Measurements from ENCODE around the gene PIP5K1B. TPM values are rescaled to one million over a fixed set of nuclear protein-coding genes. Genes with fewer than 3 reads are reported as not detected.

The PIP5K1B gene
- total RNA-seq, 1 experiment from 2014 or later = not detected

DNA sequence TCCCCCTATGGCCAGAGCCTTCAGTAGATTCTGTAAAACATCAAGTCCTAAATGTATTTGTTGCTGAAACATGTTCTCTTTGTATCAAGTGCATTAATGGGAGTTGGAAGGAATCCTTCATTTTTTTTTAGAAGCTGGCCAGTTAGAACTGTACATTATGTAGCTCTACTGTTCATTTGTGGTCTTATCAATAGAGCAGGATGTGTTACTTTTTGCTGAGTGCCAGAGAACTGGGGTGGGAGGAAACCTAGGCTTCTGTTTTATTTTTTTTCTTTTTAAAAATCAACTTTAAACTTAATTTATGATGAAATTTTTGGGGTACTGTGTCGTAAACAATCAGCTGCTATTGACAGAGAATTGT lies 5.1 kb downstream of the PIP5K1B start:
- Histone ChIP-seq H3K9me2 (replicated peaks; ENCODE audit: insufficient read depth, low read length) (no peaks in the 10 kb centered on the region), H3K4me3 (ENCODE audit: low read length) (no peak overlapping the region), H2AFZ (ENCODE audit: low read length) (no peak overlapping the region), H3K27ac (ENCODE audit: low read length) (no peak overlapping the region), H3K79me2 (ENCODE audit: low read length) (no peaks in the 10 kb centered on the region), H3K27me3 (ENCODE audit: low read length) (no peaks in the 10 kb centered on the region; the same call in 1 of the 2 replicates), H3K4me1 (ENCODE audit: low read length) (peaks cover 13% of the 10 kb centered on the region), H3K9me3 (ENCODE audit: low read length) (no peaks in the 10 kb centered on the region), H4K20me1 (ENCODE audit: insufficient read depth, low read depth, low read length) (no peaks in the 10 kb centered on the region; the same call in 1 of the 2 replicates), H3K4me2 (ENCODE audit: low read depth, low read length, poor library complexity, severe bottlenecking) (no peak overlapping the region), H3K36me3 (ENCODE audit: insufficient read depth, low read length) (no peaks in the 10 kb centered on the region), H3K9ac (ENCODE audit: low read length) (no peak overlapping the region)
- no peak for DNase-seq

DNA sequence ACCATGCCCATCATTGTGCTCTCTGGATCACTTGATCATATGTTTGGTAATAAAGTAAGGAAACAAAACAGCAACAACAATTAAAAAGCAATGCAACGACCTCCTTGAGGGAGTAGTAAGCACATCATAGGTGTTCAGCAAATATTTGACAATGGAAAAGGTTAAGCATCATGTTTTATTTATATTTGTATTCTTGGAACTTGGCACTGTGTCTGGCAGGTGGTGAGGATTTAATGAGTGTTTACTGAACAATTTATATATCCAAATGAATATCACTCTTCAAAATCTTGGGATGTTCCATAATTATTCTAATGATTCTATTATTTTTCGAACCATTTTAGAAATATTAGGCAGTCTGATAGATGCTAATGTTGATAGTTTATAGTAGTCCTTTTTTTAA lies 6.2 kb downstream of the PIP5K1B start:
- no peaks in the 10 kb centered on the region for H3K27me3 ChIP-seq (ENCODE audit: low read length)
- H3K4me3 ChIP-seq (ENCODE audit: low read length) = no peak overlapping the region
- H3K79me2 ChIP-seq (ENCODE audit: low read length) = no peaks in the 10 kb centered on the region
- H3K4me1 ChIP-seq (ENCODE audit: low read length) = peaks cover 6% of the 10 kb centered on the region; the same call in 1 of the 2 replicates
- no peaks in the 10 kb centered on the region for H3K36me3 ChIP-seq (ENCODE audit: insufficient read depth, low read length)
- DNase-seq = no peak
- H3K27ac ChIP-seq (ENCODE audit: low read length) = no peak overlapping the region
- no peak overlapping the region for H2AFZ ChIP-seq (ENCODE audit: low read length)
- H4K20me1 ChIP-seq (ENCODE audit: insufficient read depth, low read depth, low read length) = no peaks in the 10 kb centered on the region; the same call in 1 of the 2 replicates
- H3K9me3 ChIP-seq (ENCODE audit: low read length) = no peaks in the 10 kb centered on the region
- no peaks in the 10 kb centered on the region for H3K9me2 ChIP-seq (replicated peaks; ENCODE audit: insufficient read depth, low read length)
- H3K9ac ChIP-seq (ENCODE audit: low read length) = no peak overlapping the region
- no peak overlapping the region for H3K4me2 ChIP-seq (ENCODE audit: low read depth, low read length, poor library complexity, severe bottlenecking)

DNA sequence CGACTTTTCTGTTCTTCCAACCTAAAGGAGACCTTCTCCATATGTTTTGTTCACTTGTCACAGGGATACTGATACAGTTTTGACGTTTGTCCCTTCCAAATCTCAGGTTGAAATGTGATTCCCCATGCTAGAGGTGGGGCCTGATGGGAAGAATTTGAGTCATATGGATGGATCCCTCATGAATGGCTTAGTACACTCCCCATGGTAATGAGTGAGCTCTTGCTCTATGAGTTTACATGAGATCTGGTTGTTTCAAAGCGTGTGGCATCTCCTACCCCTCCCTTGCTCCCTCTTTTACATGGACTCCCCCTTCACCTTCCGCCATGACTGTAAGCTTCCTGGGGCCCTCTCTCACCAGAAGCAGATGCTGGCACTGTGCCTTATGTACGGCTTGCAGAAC lies 6.9 kb downstream of the PIP5K1B start:
- no peak overlapping the region for H3K27ac ChIP-seq (ENCODE audit: low read length)
- H3K79me2 ChIP-seq (ENCODE audit: low read length) = no peaks in the 10 kb centered on the region
- no peak overlapping the region for H3K9ac ChIP-seq (ENCODE audit: low read length)
- H3K4me1 ChIP-seq (ENCODE audit: low read length) = no peaks in the 10 kb centered on the region
- no peak for DNase-seq
- no peak overlapping the region for H3K4me2 ChIP-seq (ENCODE audit: low read depth, low read length, poor library complexity, severe bottlenecking)
- H3K36me3 ChIP-seq (ENCODE audit: insufficient read depth, low read length) = no peaks in the 10 kb centered on the region
- no peaks in the 10 kb centered on the region for H3K27me3 ChIP-seq (ENCODE audit: low read length)
- no peak overlapping the region for H2AFZ ChIP-seq (ENCODE audit: low read length)
- no peak overlapping the region for H3K4me3 ChIP-seq (ENCODE audit: low read length)
- H4K20me1 ChIP-seq (ENCODE audit: insufficient read depth, low read depth, low read length) = no peaks in the 10 kb centered on the region; the same call in 1 of the 2 replicates
- no peaks in the 10 kb centered on the region for H3K9me2 ChIP-seq (replicated peaks; ENCODE audit: insufficient read depth, low read length)
- no peaks in the 10 kb centered on the region for H3K9me3 ChIP-seq (ENCODE audit: low read length)

DNA sequence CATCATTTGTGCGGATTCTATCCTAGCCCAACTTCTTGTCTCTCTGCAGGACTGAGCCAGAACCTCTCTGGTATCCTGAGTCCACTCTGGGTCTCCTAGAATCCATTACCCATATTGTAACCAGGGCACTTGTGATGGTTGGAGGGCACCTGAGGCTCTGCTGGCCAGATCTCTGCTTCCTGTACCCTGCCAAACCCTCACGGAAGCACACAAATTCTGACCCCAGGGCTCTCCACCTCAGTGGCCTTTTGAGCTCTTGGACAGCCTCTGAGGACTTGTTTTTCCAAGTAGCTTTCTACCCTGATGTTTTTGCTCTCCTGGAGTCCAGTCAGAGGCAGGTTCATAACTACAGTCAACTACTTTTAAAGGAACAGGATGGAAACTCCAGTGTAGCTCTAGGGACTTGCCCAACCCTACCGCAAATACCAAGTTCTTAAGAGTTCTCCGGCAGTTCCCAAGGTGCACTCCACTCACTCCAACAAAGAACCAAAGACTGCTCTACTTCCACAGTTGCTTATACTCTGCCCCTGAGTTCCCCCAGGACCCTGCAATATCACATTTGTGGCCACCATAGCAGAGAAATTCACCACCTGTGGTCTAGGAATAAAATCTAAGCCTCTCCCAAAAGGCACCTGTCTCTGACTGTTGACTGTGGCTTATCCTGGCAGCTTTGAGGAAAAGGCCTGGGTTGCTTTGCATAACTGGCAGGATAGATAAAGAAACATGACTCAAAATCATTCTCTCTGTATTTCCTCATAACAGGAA lies 9.6 kb downstream of the PIP5K1B start:
- Histone ChIP-seq H3K27ac (ENCODE audit: low read length) (no peak overlapping the region), H3K9ac (ENCODE audit: low read length) (no peak overlapping the region), H2AFZ (ENCODE audit: low read length) (no peak overlapping the region), H3K4me1 (ENCODE audit: low read length) (no peaks in the 10 kb centered on the region), H3K36me3 (ENCODE audit: insufficient read depth, low read length) (no peaks in the 10 kb centered on the region), H3K4me3 (ENCODE audit: low read length) (no peak overlapping the region), H4K20me1 (ENCODE audit: insufficient read depth, low read depth, low read length) (no peaks in the 10 kb centered on the region), H3K79me2 (ENCODE audit: low read length) (no peaks in the 10 kb centered on the region), H3K4me2 (ENCODE audit: low read depth, low read length, poor library complexity, severe bottlenecking) (no peak overlapping the region), H3K9me3 (ENCODE audit: low read length) (no peaks in the 10 kb centered on the region), H3K27me3 (ENCODE audit: low read length) (no peaks in the 10 kb centered on the region), H3K9me2 (replicated peaks; ENCODE audit: insufficient read depth, low read length) (no peaks in the 10 kb centered on the region)
- no peak for DNase-seq

DNA sequence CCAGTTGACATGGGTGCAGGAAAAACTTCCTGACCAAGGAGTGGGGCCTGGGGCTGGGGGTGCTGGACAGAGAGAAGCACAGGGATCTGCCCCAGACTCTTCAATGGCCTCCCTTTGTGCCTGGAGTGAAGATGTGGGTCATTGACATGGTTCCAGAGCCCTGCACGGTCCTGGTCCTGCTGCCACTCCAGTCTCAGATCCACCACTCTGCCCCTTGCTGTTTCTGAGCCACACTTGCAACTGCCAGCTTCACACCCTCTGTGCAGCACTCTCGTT lies 10.1 kb downstream of the PIP5K1B start:
- DNase-seq = no peak
- no peaks in the 10 kb centered on the region for H3K79me2 ChIP-seq (ENCODE audit: low read length)
- H2AFZ ChIP-seq (ENCODE audit: low read length) = no peak overlapping the region

DNA sequence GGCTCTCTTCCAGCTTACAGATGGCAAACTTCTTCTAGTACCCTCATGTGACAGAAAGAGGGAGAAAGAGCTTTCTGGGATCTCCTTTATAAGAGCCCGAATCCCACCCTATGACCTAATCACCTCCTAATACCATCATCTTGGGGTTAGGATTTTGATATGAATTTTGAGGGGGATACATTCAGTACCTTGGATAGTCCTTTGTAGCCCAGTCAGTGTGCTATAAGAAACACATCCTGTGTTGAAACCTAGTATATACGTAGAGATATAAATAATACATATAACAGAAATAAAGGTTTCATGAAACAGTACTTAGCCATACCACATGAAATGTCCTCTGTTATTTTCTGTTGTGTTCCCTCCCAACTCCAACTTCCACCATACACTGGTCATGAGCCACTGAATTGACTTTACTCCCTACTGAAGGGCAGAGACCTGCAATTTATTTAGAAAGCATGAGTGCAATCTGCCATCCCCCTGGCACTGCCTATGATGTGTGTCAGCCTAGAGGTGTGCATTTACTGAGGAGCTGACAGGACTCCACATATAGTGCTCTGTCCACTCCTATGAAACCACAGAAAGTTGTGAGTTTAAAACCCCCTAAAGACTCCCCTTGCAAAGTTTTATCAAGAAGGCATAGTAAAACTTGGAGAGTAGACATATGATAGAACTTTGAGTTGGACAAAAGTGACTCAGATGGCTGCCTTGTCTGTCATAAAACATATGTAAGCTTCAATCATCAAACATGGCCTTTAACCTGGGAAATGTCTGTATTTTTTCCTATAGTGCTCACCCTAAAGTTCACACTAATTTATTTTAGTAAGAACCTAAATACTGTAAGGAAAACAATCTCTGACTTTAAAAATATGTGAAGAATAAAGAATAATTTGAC lies 12.8 kb downstream of the PIP5K1B start:
- Histone ChIP-seq H3K9ac (ENCODE audit: low read length) (no peak overlapping the region), H3K4me2 (ENCODE audit: low read depth, low read length, poor library complexity, severe bottlenecking) (no peak overlapping the region), H3K9me3 (ENCODE audit: low read length) (no peaks in the 10 kb centered on the region), H4K20me1 (ENCODE audit: insufficient read depth, low read depth, low read length) (no peaks in the 10 kb centered on the region), H3K27me3 (ENCODE audit: low read length) (no peaks in the 10 kb centered on the region), H3K27ac (ENCODE audit: low read length) (no peak overlapping the region), H3K9me2 (replicated peaks; ENCODE audit: insufficient read depth, low read length) (no peaks in the 10 kb centered on the region), H3K4me3 (ENCODE audit: low read length) (no peak overlapping the region), H2AFZ (ENCODE audit: low read length) (no peak overlapping the region), H3K36me3 (ENCODE audit: insufficient read depth, low read length) (no peaks in the 10 kb centered on the region), H3K79me2 (ENCODE audit: low read length) (no peaks in the 10 kb centered on the region), H3K4me1 (ENCODE audit: low read length) (no peaks in the 10 kb centered on the region)
- no peak for DNase-seq

More for the DNA sequence above, 10.1 kb downstream of the PIP5K1B start:
- Histone ChIP-seq H3K4me2 (ENCODE audit: low read depth, low read length, poor library complexity, severe bottlenecking) (no peak overlapping the region), H3K4me1 (ENCODE audit: low read length) (no peaks in the 10 kb centered on the region), H3K27ac (ENCODE audit: low read length) (no peak overlapping the region), H3K9me3 (ENCODE audit: low read length) (no peaks in the 10 kb centered on the region), H3K36me3 (ENCODE audit: insufficient read depth, low read length) (no peaks in the 10 kb centered on the region), H4K20me1 (ENCODE audit: insufficient read depth, low read depth, low read length) (no peaks in the 10 kb centered on the region), H3K27me3 (ENCODE audit: low read length) (no peaks in the 10 kb centered on the region), H3K9ac (ENCODE audit: low read length) (no peak overlapping the region), H3K9me2 (replicated peaks; ENCODE audit: insufficient read depth, low read length) (no peaks in the 10 kb centered on the region), H3K4me3 (ENCODE audit: low read length) (no peak overlapping the region)

DNA sequence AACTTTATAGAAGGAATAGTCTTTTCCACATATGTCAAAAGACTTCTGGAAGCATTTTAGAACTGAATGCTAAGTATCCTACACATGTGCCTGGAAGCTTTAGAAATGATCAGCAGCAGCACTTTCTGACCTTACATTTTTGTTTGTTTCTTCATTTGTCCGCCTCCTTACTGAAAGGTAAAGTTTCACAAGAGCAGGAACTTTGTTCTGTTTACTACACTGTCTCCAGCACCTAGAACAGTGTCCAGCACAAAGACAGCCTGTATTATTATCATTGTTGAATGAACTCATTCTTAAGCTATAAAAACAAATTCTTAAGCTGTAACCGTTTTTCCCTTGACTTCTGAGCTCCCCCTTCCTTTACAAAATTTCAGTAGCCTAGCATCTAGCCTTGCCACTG lies 14.8 kb downstream of the PIP5K1B start:
- Histone ChIP-seq H2AFZ (ENCODE audit: low read length) (no peak overlapping the region), H3K9ac (ENCODE audit: low read length) (no peak overlapping the region), H3K4me2 (ENCODE audit: low read depth, low read length, poor library complexity, severe bottlenecking) (no peak overlapping the region), H3K27me3 (ENCODE audit: low read length) (no peaks in the 10 kb centered on the region), H3K4me1 (ENCODE audit: low read length) (no peaks in the 10 kb centered on the region), H3K9me2 (replicated peaks; ENCODE audit: insufficient read depth, low read length) (no peaks in the 10 kb centered on the region), H3K27ac (ENCODE audit: low read length) (no peak overlapping the region), H3K9me3 (ENCODE audit: low read length) (no peaks in the 10 kb centered on the region), H3K4me3 (ENCODE audit: low read length) (no peak overlapping the region), H3K79me2 (ENCODE audit: low read length) (no peaks in the 10 kb centered on the region), H3K36me3 (ENCODE audit: insufficient read depth, low read length) (no peaks in the 10 kb centered on the region), H4K20me1 (ENCODE audit: insufficient read depth, low read depth, low read length) (no peaks in the 10 kb centered on the region)
- DNase-seq = no peak

DNA sequence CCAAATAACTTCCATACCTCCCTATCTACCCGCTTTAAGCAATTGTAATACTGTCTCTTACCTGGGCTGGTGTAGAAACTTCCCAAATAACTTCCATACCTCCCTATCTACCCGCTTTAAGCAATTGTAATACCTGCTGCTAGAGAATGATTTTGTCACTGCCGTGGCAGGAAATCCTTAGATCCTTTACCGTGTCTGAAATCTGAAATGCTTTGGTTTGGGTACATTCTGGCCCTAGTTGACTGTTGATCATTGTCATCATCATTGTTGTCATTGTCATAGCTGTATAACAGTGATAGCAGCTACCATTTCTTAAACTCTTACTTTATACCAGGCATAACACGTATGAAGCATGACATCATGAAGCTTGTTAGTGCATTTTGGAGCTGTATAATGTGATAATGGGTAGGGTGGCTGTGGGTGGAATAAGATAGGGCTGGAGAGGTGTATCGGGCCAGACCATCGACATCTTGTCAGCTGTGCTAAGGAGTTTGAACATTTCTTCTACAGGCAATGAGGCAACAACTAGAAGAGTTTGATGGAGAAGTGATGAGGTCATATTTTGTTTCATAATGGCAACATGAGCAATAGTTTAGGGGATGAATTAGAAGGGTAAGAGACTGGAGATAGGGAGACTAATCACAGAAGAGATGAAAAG lies 15.7 kb downstream of the PIP5K1B start:
- no peak for DNase-seq
- no peak overlapping the region for H3K27ac ChIP-seq (ENCODE audit: low read length)
- no peak overlapping the region for H3K4me3 ChIP-seq (ENCODE audit: low read length)
- no peaks in the 10 kb centered on the region for H3K4me1 ChIP-seq (ENCODE audit: low read length)
- H4K20me1 ChIP-seq (ENCODE audit: insufficient read depth, low read depth, low read length) = no peaks in the 10 kb centered on the region
- no peaks in the 10 kb centered on the region for H3K9me2 ChIP-seq (replicated peaks; ENCODE audit: insufficient read depth, low read length)
- H3K27me3 ChIP-seq (ENCODE audit: low read length) = no peaks in the 10 kb centered on the region
- no peak overlapping the region for H2AFZ ChIP-seq (ENCODE audit: low read length)
- H3K9me3 ChIP-seq (ENCODE audit: low read length) = no peaks in the 10 kb centered on the region
- no peak overlapping the region for H3K4me2 ChIP-seq (ENCODE audit: low read depth, low read length, poor library complexity, severe bottlenecking)
- no peaks in the 10 kb centered on the region for H3K36me3 ChIP-seq (ENCODE audit: insufficient read depth, low read length)
- no peak overlapping the region for H3K9ac ChIP-seq (ENCODE audit: low read length)
- H3K79me2 ChIP-seq (ENCODE audit: low read length) = no peaks in the 10 kb centered on the region
